Measurements from ENCODE around the gene AKAP6. TPM values are rescaled to one million over a fixed set of nuclear protein-coding genes. Genes with fewer than 3 reads are reported as not detected.

Gene AKAP6
- total RNA-seq, 4 donors from 2014 or later, result 2.0 to 11.0 (median 4.2) TPM

DNA sequence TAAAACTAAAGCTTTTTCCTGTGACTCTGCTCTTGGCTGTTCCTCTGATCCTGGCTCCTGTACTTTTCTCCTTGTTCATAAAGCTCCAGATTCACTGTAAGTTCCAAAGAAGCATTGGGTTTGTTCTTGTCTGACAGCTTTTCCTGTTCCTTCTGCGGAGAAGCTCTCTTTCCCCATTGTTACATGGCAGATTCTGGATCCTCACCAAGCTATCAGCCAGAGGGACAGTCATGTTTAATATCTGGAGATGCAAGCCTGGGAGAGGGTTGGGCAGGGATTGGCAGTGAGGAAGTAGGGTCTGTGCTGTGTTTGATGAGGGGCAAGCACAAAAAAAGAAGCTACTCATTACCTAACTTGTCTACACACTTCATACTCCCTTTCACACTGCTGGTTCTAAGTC is 107.9 kb downstream of the AKAP6 start:
- Histone ChIP-seq H3K27ac (no peak overlapping the region), H3K4me1 (no peaks in the 10 kb centered on the region), H3K9me3 (no peaks in the 10 kb centered on the region), H3K27me3 (no peaks in the 10 kb centered on the region), H3K36me3 (no peaks in the 10 kb centered on the region), H3K4me3 (no peak overlapping the region)
- TF ChIP-seq, protein P1, sequence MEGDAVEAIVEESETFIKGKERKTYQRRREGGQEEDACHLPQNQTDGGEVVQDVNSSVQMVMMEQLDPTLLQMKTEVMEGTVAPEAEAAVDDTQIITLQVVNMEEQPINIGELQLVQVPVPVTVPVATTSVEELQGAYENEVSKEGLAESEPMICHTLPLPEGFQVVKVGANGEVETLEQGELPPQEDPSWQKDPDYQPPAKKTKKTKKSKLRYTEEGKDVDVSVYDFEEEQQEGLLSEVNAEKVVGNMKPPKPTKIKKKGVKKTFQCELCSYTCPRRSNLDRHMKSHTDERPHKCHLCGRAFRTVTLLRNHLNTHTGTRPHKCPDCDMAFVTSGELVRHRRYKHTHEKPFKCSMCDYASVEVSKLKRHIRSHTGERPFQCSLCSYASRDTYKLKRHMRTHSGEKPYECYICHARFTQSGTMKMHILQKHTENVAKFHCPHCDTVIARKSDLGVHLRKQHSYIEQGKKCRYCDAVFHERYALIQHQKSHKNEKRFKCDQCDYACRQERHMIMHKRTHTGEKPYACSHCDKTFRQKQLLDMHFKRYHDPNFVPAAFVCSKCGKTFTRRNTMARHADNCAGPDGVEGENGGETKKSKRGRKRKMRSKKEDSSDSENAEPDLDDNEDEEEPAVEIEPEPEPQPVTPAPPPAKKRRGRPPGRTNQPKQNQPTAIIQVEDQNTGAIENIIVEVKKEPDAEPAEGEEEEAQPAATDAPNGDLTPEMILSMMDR (IDR thresholded peaks at IDR 0.05), result no peak
- TF ChIP-seq POLR2A (IDR thresholded peaks at IDR 0.05) (no peak), POLR2AphosphoS5 (IDR thresholded peaks at IDR 0.05) (no peak), EP300 (IDR thresholded peaks at IDR 0.05) (no peak)
- no peak for DNase-seq (ENCODE audit: low spot score in 2 of 2)
- 67% methylated on average over 1 of the region's 1 CpG for WGBS

DNA sequence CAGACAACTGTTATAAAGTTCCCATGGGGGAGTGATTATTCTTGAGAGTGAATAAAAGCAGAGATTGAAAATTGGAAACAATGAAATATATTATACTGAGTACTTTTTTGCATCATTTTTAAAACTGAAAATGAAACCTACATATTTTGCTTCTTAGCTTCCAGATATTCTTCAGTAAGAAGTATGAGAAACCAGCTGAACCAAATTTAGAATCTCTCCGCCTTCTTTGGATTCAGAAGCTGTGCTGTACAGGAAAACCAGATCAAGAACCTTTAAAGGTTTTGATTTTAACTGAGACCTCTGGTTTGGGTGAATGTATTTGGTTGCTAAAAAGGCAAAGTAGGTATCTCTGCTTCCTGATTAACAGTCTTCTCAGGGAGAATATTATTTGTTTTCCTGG is 109.4 kb downstream of the AKAP6 start:
- H3K36me3 ChIP-seq, result no peaks in the 10 kb centered on the region
- no peak overlapping the region for H3K27ac ChIP-seq
- no peaks in the 10 kb centered on the region for H3K27me3 ChIP-seq
- no peak overlapping the region for H3K4me3 ChIP-seq
- TF ChIP-seq EP300 (IDR thresholded peaks at IDR 0.05) (no peak), POLR2A (IDR thresholded peaks at IDR 0.05) (no peak), POLR2AphosphoS5 (IDR thresholded peaks at IDR 0.05) (no peak)
- TF ChIP-seq, protein P1 (IDR thresholded peaks at IDR 0.05), result no peak
- H3K4me1 ChIP-seq, result no peaks in the 10 kb centered on the region
- WGBS, result 51% methylated on average over 1 of the region's 1 CpG
- DNase-seq (ENCODE audit: low spot score in 2 of 2), result no peak
- H3K9me3 ChIP-seq, result no peaks in the 10 kb centered on the region

DNA sequence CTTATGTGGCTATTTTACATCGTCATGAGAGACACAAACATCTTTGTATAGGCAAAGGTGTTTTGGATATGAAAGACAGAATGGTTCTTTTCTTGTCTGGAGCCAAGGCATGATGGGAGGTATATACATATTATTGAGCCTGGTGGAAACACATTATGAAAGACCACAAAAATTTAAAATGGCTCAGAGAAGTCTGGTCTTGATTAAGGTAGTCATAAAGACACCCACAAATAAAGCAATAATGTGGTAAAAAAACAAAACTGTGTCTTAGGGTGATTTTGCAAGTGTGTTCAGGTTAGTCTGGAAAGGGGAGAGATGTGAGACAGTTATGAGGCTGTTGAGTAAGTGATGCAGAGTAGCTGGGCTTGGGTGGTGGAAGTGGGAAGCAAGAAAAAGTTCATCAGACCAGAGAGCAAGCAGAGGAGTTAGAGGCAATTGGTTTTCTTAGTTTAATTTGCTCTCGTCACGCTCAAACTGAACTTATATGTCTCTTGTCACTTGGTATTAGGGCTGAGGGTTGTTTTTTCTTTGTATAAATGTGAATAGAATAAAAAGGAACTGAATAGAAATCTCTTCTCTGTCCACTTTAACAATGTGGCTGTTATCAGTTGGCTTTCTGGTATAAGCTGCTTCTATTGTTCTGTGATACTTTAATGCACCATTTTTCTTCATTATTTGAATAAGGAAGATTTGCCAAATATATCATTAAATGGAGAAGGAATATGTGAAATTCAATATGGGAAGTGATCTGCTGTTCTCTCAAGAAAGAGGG is 115.0 kb downstream of the AKAP6 start:
- 85% methylated on average over 3 of the region's 3 CpGs for WGBS
- no peak for DNase-seq (ENCODE audit: low spot score in 2 of 2)
- H3K27ac ChIP-seq, result no peak overlapping the region
- H3K9me3 ChIP-seq, result no peaks in the 10 kb centered on the region
- H3K27me3 ChIP-seq, result no peaks in the 10 kb centered on the region
- TF ChIP-seq, protein P1 (IDR thresholded peaks at IDR 0.05), result no peak
- H3K4me3 ChIP-seq, result no peak overlapping the region
- H3K4me1 ChIP-seq, result no peaks in the 10 kb centered on the region
- H3K36me3 ChIP-seq, result no peaks in the 10 kb centered on the region

DNA sequence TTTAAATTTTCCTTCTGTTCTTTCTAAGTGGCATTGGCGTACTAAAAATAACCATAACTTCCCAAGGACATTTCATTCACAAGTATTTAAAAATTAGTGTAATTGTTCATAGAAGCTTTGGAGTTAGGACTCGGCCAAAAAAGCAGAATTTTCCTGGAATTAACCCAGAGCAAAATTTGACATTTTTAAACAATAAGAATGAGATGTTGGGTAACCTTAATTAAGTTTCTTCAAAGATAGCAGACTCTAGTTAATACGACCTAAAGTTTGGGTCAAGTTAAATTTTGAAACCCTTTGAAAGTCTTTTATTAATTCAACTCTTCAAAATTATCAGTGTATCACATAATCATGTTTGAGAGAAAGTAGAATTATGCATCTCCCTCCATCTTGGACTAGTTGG is 118.3 kb downstream of the AKAP6 start:
- Histone ChIP-seq H3K27ac (no peak overlapping the region), H3K4me1 (no peaks in the 10 kb centered on the region), H3K4me3 (no peak overlapping the region), H3K36me3 (no peaks in the 10 kb centered on the region), H3K27me3 (no peaks in the 10 kb centered on the region), H3K9me3 (no peaks in the 10 kb centered on the region)
- no peak for DNase-seq (ENCODE audit: low spot score in 2 of 2)
- WGBS, result 60% methylated on average over 3 of the region's 3 CpGs
- TF ChIP-seq POLR2A (IDR thresholded peaks at IDR 0.05) (no peak), POLR2AphosphoS5 (IDR thresholded peaks at IDR 0.05) (no peak), EP300 (IDR thresholded peaks at IDR 0.05) (no peak)
- TF ChIP-seq, protein P1 (IDR thresholded peaks at IDR 0.05), result no peak

DNA sequence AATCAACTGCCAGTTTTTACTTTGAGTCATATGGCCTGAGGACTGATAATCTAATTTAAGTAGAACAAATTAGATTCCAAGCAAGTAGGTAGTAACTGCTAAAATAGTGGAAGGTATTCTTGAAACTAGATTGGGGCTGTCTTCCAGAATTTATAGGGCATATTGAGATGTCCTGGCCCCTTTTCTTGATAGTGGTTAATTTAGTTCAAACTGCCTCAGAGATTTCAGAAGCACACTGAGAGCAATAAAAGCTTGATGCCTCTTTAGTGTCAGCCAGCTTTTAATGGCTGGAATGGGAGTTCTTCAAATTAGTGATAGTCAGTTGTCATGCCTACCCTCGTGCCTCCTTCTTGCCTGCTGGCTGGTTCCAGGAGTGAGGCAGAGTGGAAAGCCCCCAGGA is 120.5 kb downstream of the AKAP6 start:
- Histone ChIP-seq H3K4me3 (no peak overlapping the region), H3K27ac (no peak overlapping the region), H3K4me1 (no peaks in the 10 kb centered on the region), H3K9me3 (no peaks in the 10 kb centered on the region), H3K36me3 (no peaks in the 10 kb centered on the region), H3K27me3 (no peaks in the 10 kb centered on the region)
- WGBS, result 53% methylated on average over 1 of the region's 1 CpG
- TF ChIP-seq EP300 (IDR thresholded peaks at IDR 0.05) (no peak), POLR2A (IDR thresholded peaks at IDR 0.05) (no peak), POLR2AphosphoS5 (IDR thresholded peaks at IDR 0.05) (no peak)
- TF ChIP-seq, protein P1 (IDR thresholded peaks at IDR 0.05), result no peak
- no peak for DNase-seq (ENCODE audit: low spot score in 2 of 2)
